ENCODE results near the gene GAL3ST3. TPM values are rescaled to one million over a fixed set of nuclear protein-coding genes. Genes with fewer than 3 reads are reported as not detected.
A peak's percentile ranks its signal among the peaks of the same experiment; 100 is the strongest.
"Not testable (repeated sequence)": the region's sequence is repeated elsewhere in the genome, so short reads cannot be mapped to it uniquely, and the experiment has no call there.

Gene GAL3ST3
- total RNA-seq, 1 donor = not detected

- TF ChIP-seq CTCF (IDR thresholded peaks at IDR 0.05; ENCODE audit: extremely low read depth, low read depth, low read length) = no peak
- Histone ChIP-seq H3K4me3 (ENCODE audit: insufficient read depth, low read length) (no peak overlapping the region), H4K20me1 (ENCODE audit: insufficient read depth, low read length) (no peaks in the 10 kb centered on the region), H3K4me1 (ENCODE audit: insufficient read depth, low read length) (peaks cover 29% of the 10 kb centered on the region), H3K27me3 (ENCODE audit: insufficient read depth, low read length) (no peaks in the 10 kb centered on the region), H3K36me3 (ENCODE audit: insufficient read depth, low read length) (no peaks in the 10 kb centered on the region), H3K4me2 (ENCODE audit: insufficient read depth, low read length) (no peak overlapping the region), H2AFZ (ENCODE audit: low read length) (no peak overlapping the region), H3K9me3 (ENCODE audit: low read depth, low read length) (no peaks in the 10 kb centered on the region), H3K27ac (ENCODE audit: low read depth, low read length) (no peak overlapping the region), H3K79me2 (ENCODE audit: insufficient read depth, low read length) (no peaks in the 10 kb centered on the region)
- peak; percentile 67 for DNase-seq (ENCODE audit: insufficient read length, low spot score, missing footprints)
These were observed 36.5 kb downstream of the GAL3ST3 start for GRCh38 chr11:66012371-66012945.

GRCh38 chr11:66011785-66012303 lies 37.1 kb downstream of the GAL3ST3 start, which contains the start of gene CST6:
TSS of gene CST6 (plus strand) at chr11:66012008. CDS start at chr11:66012045, 37 bp downstream.
- Histone ChIP-seq H3K27ac (ENCODE audit: low read depth, low read length) (no peak within 1 kb of the TSS), H3K9me3 (ENCODE audit: low read depth, low read length) (no peaks in the 10 kb centered on the region), H2AFZ (ENCODE audit: low read length) (peak within 1 kb of the TSS; percentile 38), H4K20me1 (ENCODE audit: insufficient read depth, low read length) (no peaks in the 10 kb centered on the region), H3K79me2 (ENCODE audit: insufficient read depth, low read length) (no peaks in the 10 kb centered on the region), H3K4me1 (ENCODE audit: insufficient read depth, low read length) (peaks cover 29% of the 10 kb centered on the region), H3K27me3 (ENCODE audit: insufficient read depth, low read length) (no peaks in the 10 kb centered on the region), H3K4me3 (ENCODE audit: insufficient read depth, low read length) (peak within 1 kb of the TSS; percentile 39), H3K4me2 (ENCODE audit: insufficient read depth, low read length) (peak within 1 kb of the TSS; percentile 23), H3K36me3 (ENCODE audit: insufficient read depth, low read length) (no peaks in the 10 kb centered on the region)
- peak; percentile 44 for DNase-seq (ENCODE audit: insufficient read length, low spot score, missing footprints)
- TF ChIP-seq CTCF (IDR thresholded peaks at IDR 0.05; ENCODE audit: extremely low read depth, low read depth, low read length) = no peak

- peaks cover 28% of the 10 kb centered on the region for H3K4me1 ChIP-seq (ENCODE audit: insufficient read depth, low read length)
- no peaks in the 10 kb centered on the region for H4K20me1 ChIP-seq (ENCODE audit: insufficient read depth, low read length)
- H3K27ac ChIP-seq (ENCODE audit: low read depth, low read length) = no peak overlapping the region
- no peaks in the 10 kb centered on the region for H3K36me3 ChIP-seq (ENCODE audit: insufficient read depth, low read length)
- peak overlapping the region; percentile 39 for H3K4me3 ChIP-seq (ENCODE audit: insufficient read depth, low read length)
- peak overlapping the region; percentile 23 for H3K4me2 ChIP-seq (ENCODE audit: insufficient read depth, low read length)
- no peaks in the 10 kb centered on the region for H3K79me2 ChIP-seq (ENCODE audit: insufficient read depth, low read length)
- peak overlapping the region; percentile 38 for H2AFZ ChIP-seq (ENCODE audit: low read length)
- no peaks in the 10 kb centered on the region for H3K9me3 ChIP-seq (ENCODE audit: low read depth, low read length)
- H3K27me3 ChIP-seq (ENCODE audit: insufficient read depth, low read length) = no peaks in the 10 kb centered on the region
- no peak for TF ChIP-seq CTCF (IDR thresholded peaks at IDR 0.05; ENCODE audit: extremely low read depth, low read depth, low read length)
- peak; percentile 86 for DNase-seq (ENCODE audit: insufficient read length, low spot score, missing footprints)
These were observed 37.6 kb downstream of the GAL3ST3 start for GRCh38 chr11:66011239-66011784.

- H3K36me3 ChIP-seq (ENCODE audit: insufficient read depth, low read length) = not testable (repeated sequence)
These were observed 38.9 kb downstream of the GAL3ST3 start for GRCh38 chr11:66010036-66010435.

More at GRCh38 chr11:66010036-66010435, 38.9 kb downstream of the GAL3ST3 start:
- not testable (repeated sequence) for H2AFZ ChIP-seq (ENCODE audit: low read length); H3K27ac ChIP-seq (ENCODE audit: low read depth, low read length); H3K9me3 ChIP-seq (ENCODE audit: low read depth, low read length); H3K4me3 ChIP-seq (ENCODE audit: insufficient read depth, low read length); H3K27me3 ChIP-seq (ENCODE audit: insufficient read depth, low read length); DNase-seq (ENCODE audit: insufficient read length, low spot score, missing footprints); H4K20me1 ChIP-seq (ENCODE audit: insufficient read depth, low read length); H3K4me2 ChIP-seq (ENCODE audit: insufficient read depth, low read length); H3K79me2 ChIP-seq (ENCODE audit: insufficient read depth, low read length)
- peaks cover 15% of the 10 kb centered on the region for H3K4me1 ChIP-seq (ENCODE audit: insufficient read depth, low read length)

All from osteoblast (primary cell).